Mammary epithelial cell (primary cell): Measurements from ENCODE around the gene SNCA.

ENCODE experiments used
- CTCF ChIP-seq, 2 donors: IDR thresholded peaks in 1 of 2; conservative IDR thresholded peaks in 1 of 2; 2 replicates each; pipeline ENCODE4 v1.5.1; 2011 to 2012; ENCODE audit warnings: inconsistent platforms in 2 of 2, low read length in 2 of 2, mild to moderate bottlenecking in 2 of 2, control low read depth in 1 of 2, low read depth in 1 of 2; ENCODE audit not compliant: insufficient read depth in 1 of 2; ENCODE audit errors: extremely low read depth in 1 of 2
- EZH2 ChIP-seq: IDR thresholded peaks from 2 replicates; pipeline ENCODE4 v1.6.1; 2012; ENCODE audit warnings: low read length, inconsistent platforms, borderline replicate concordance

DNA sequence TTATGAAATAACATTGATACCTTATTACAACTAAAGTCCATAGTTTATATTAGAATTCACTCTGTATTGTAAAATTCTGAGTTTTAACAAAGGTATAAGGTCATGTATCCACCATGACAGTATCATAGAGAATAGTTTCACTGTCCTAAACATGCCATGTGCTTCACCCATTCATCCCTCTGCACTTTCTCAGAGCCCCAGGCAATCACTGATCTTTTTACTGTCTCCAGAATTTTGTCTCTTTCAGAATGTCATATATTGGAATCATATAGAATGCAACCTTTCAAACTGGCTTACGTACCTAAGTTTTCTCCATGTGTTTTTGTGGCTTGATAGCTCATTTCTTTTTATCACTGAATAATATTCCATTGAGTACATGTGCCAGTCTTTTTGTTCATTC lies 33.9 kb downstream of the SNCA start:
- TF ChIP-seq CTCF (conservative IDR thresholded peaks at IDR 0.05 in 1 of 2, IDR thresholded peaks at IDR 0.05 in 1 of 2; ENCODE audit: extremely low read depth in 1 of 2, insufficient read depth in 1 of 2, low read depth in 1 of 2, low read length in 2 of 2) (no peak), EZH2 (no peak)
